HCT116 (cell line): ENCODE measurements around the gene ZNF579. TPM values are rescaled to one million over a fixed set of nuclear protein-coding genes. Genes with fewer than 3 reads are reported as not detected.

Experiments used
- ATAC-seq: fragments of 200-7000 bp; cut with Tn5 transposase; 2 replicates; pipeline ENCODE4 v1.9.1; 2020; ENCODE audit warnings: mild to moderate bottlenecking, moderate library complexity
- BruUV-seq: library from RNA; stranded (reverse); fragments of 400-500 nt; replicated peaks from 2 replicates; lab custom pipeline; 2021; lab: Mats Ljungman, UMichigan
- CTCF ChIA-PET: fragments of 300-600 bp; sonication (Branson Sonifier 250); formaldehyde crosslinking; loops from one replicate; lab custom pipeline; 2021; ENCODE audit warnings: antibody characterized with exemption; lab: Charles Lee
- POLR2A ChIA-PET: fragments of 300-600, 350-600 bp; sonication (Branson Sonifier 250); formaldehyde crosslinking; loops from one replicate; lab custom pipeline; 2021; ENCODE audit warnings: antibody characterized with exemption; lab: Charles Lee
- RAD21 ChIA-PET, 2 experiments: fragments of 300-600 bp; sonication (Branson Sonifier 250); formaldehyde crosslinking; loops; one replicate each; lab custom pipeline; 2023; ENCODE audit warnings: low total read pairs in 2 of 2; ENCODE audit not compliant: uncharacterized antibody in 2 of 2, unreplicated experiment in 2 of 2, low non-redundant PET in 1 of 2; lab: Charles Lee
- DNase-seq: peaks from one replicate; pipeline ENCODE4 v3.0.0-alpha.2; 2010; ENCODE audit warnings: low read depth, low spot score
- H2AFZ ChIP-seq: fragments of 200-600 bp; shearing (Covaris generic), sonication (generic); 2 replicates; pipeline ENCODE4 v1.6.1; 2017; ENCODE audit warnings: low read depth, mixed run types, mixed read lengths, antibody characterized with exemption, low read length; ENCODE audit not compliant: poor library complexity, severe bottlenecking
- H3K27ac ChIP-seq: 2 replicates; pipeline ENCODE4 v1.5.1; 2012; ENCODE audit warnings: low read depth, low read length
- H3K27me3 ChIP-seq: fragments of 200-600 bp; sonication (generic); 2 replicates; pipeline ENCODE4 v1.6.1; 2016; ENCODE audit warnings: mixed run types, low read length, mixed read lengths; ENCODE audit not compliant: insufficient read depth
- H3K36me3 ChIP-seq, 2 experiments: fragments of 200-500 bp in 1 of 2; fragments of 200-600 bp in 1 of 2; sonication (Bioruptor generic) in 1 of 2; sonication (generic) in 1 of 2; 2 replicates each; pipeline versions ENCODE4 v1.5.1 to v1.6.1; 2014 to 2016; ENCODE audit warnings: low read length in 2 of 2, inconsistent platforms in 1 of 2, mixed read lengths in 1 of 2, mixed run types in 1 of 2; ENCODE audit not compliant: insufficient read depth in 2 of 2, control insufficient read depth in 1 of 2
- H3K4me1 ChIP-seq, 2 experiments: fragments of 200-600 bp in 1 of 2; sonication (generic) in 1 of 2; 2 replicates each; pipeline versions ENCODE4 v1.5.1 to v1.6.1; 2012 to 2017; ENCODE audit warnings: low read length in 2 of 2, inconsistent platforms in 1 of 2, mild to moderate bottlenecking in 1 of 2, mixed read lengths in 1 of 2, mixed run types in 1 of 2, moderate library complexity in 1 of 2; ENCODE audit not compliant: insufficient read depth in 2 of 2, control insufficient read depth in 1 of 2
- H3K4me2 ChIP-seq: fragments of 200-600 bp; sonication (generic); 2 replicates; pipeline ENCODE4 v1.6.1; 2017; ENCODE audit warnings: mixed run types, low read length, mixed read lengths
- H3K4me3 ChIP-seq, 2 experiments: fragments of 200-600 bp in 1 of 2; sonication (generic) in 1 of 2; replicated peaks in 1 of 2; 2 replicates each; pipeline ENCODE4 v1.5.1; 2011 to 2016; ENCODE audit warnings: low read length in 2 of 2, control low read depth in 1 of 2, low read depth in 1 of 2, mild to moderate bottlenecking in 1 of 2, mixed read lengths in 1 of 2, mixed run types in 1 of 2
- H3K79me2 ChIP-seq: fragments of 200-600 bp; sonication (generic); 2 replicates; pipeline ENCODE4 v1.6.1; 2017; ENCODE audit warnings: mild to moderate bottlenecking, mixed run types, low read length, moderate library complexity, mixed read lengths; ENCODE audit not compliant: insufficient read depth
- H3K9ac ChIP-seq: fragments of 200-600 bp; sonication (generic); 2 replicates; pipeline ENCODE4 v1.6.1; 2016; ENCODE audit warnings: low read length, mixed read lengths
- H3K9me2 ChIP-seq: fragments of 200-600 bp; sonication (generic), shearing (Covaris generic); 2 replicates; pipeline ENCODE4 v1.6.1; 2017; ENCODE audit warnings: mixed run types, mild to moderate bottlenecking, moderate library complexity; ENCODE audit not compliant: insufficient read depth
- H3K9me3 ChIP-seq, 2 experiments: fragments of 200-500 bp in 1 of 2; fragments of 200-600 bp in 1 of 2; sonication (Bioruptor generic) in 1 of 2; sonication (generic) in 1 of 2; 2 replicates each; pipeline ENCODE4 v1.6.1; 2014 to 2017; ENCODE audit warnings: low read length in 2 of 2, mixed read lengths in 2 of 2, inconsistent platforms in 1 of 2, low read depth in 1 of 2, mild to moderate bottlenecking in 1 of 2, mixed run types in 1 of 2, moderate library complexity in 1 of 2; ENCODE audit not compliant: control insufficient read depth in 1 of 2, insufficient read depth in 1 of 2
- H4K20me1 ChIP-seq: fragments of 200-600 bp; sonication (generic), shearing (Covaris generic); 2 replicates; pipeline ENCODE4 v1.6.1; 2017; ENCODE audit warnings: mixed run types, mild to moderate bottlenecking, moderate library complexity; ENCODE audit not compliant: insufficient read depth
- CBX3 ChIP-seq: IDR thresholded peaks from 2 replicates; pipeline ENCODE4 v1.6.1; 2012; ENCODE audit warnings: low read depth
- EZH2 ChIP-seq: fragments of 200-600 bp; sonication (generic); IDR thresholded peaks from 2 replicates; pipeline ENCODE4 v1.6.1; 2017; ENCODE audit warnings: antibody characterized with exemption, mixed run types
- RAD21 ChIP-seq: IDR thresholded peaks from 2 replicates; pipeline ENCODE4 v1.6.1; 2012; ENCODE audit warnings: low read depth, mild to moderate bottlenecking
- TCF7L2 ChIP-seq: IDR thresholded peaks from 2 replicates; pipeline ENCODE4 v1.7.0; 2011; ENCODE audit warnings: borderline replicate concordance, inconsistent platforms; ENCODE audit not compliant: insufficient read depth, insufficient read length; ENCODE audit errors: extremely low read depth
- ZFX ChIP-seq: fragments of 450-650 bp; IDR thresholded peaks from 2 replicates; pipeline ENCODE4 v1.6.1; 2017
- intact Hi-C: fragments of 100-400 bp; cut with micrococcal nuclease; formaldehyde crosslinking; loops from 2 replicates; pipeline ENCODE4 v1.10.0; 2022
- total RNA-seq: library from RNA; stranded (reverse); gene quantifications from one replicate; pipeline ENCODE4 v1.2.1, GENCODE V29; 2021; ENCODE audit not compliant: unreplicated experiment
- TF ChIP-seq, protein P1 (sequence below), 3 experiments: fragments of 200-600 bp in 1 of 3; sonication (generic) in 1 of 3; IDR thresholded peaks in 2 of 3; conservative IDR thresholded peaks in 1 of 3; 2 replicates each; pipeline ENCODE4 v1.5.1; 2012 to 2017; ENCODE audit warnings: low read depth in 2 of 3, low read length in 2 of 3, antibody characterized with exemption in 1 of 3, borderline replicate concordance in 1 of 3, control low read depth in 1 of 3, mild to moderate bottlenecking in 1 of 3, mixed read lengths in 1 of 3, mixed run types in 1 of 3, moderate library complexity in 1 of 3; ENCODE audit not compliant: insufficient read depth in 1 of 3

Gene ZNF579
- total RNA-seq, 1 experiment from 2014 or later, result 24.1 TPM

DNA sequence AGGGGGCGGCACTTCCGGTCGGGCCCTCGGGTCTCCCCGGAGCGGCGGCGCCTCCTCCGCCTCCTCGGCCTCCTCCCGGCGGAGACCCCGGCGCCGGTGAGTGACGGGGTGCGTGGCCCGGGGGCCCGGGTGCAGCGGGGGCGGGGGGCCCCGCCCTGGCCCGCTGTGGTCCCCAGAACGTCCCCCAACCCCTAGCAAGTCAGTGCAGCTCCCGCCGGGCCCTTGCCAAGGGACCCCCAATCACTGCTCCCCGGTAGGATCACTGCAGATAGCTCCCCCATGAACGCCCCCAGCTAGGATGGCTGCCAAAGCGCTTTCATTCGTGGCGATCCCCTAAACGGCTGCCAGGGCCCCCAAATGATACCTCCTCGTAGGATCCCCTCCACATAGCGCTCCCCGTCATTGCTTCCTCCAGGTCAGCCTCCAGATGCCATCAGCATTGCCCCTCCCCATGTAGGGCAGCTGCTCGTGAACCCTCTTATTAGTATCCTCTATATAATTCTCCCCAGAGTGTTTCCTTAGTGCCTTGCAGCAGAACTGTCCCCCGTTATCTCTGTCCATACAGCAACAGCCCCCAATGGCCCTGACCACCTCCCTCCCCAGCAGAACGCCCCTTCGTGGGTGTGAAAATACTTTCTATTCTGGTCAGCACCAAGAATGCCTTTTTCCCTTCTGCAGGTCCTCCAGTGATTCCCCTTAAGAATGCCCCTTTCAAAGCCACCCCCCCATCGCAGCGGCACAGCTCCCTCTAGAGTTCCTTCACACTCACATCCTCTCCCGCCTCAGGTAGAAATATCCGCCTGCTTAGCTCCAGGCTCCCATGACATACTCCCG is 25.2 kb upstream of the ZNF579 start, which contains the start of gene ZNF865:
ZNF865 (plus strand) TSS at position 11 of the 834 bp plus-strand sequence. CDS start 7,972 bp downstream, outside the sequence.
- RAD21 ChIA-PET, result interaction anchor here in 1 of 2 experiments (1.0 kb wide), 1 partner anchor 88 kb away, joined by 4 read pairs; no protein-coding TSS in a partner anchor
- H3K4me1 ChIP-seq, result peaks cover 26 to 41% of the 10 kb centered on the region in 2 experiments
- no peaks in the 10 kb centered on the region for H3K27me3 ChIP-seq
- intact Hi-C loops, result loop anchor here (1.0 kb wide), 1 partner anchor 89 kb away; no protein-coding TSS in a partner anchor
- ATAC-seq (peak; percentile 62), DNase-seq (peak; percentile 69)
- H3K9ac ChIP-seq, result peak within 1 kb of the TSS; percentile 92
- H4K20me1 ChIP-seq, result no peaks in the 10 kb centered on the region
- peak within 1 kb of the TSS; percentile 86 for H3K4me2 ChIP-seq
- no TSS peak for BruUV-seq
- H3K36me3 ChIP-seq, result peaks cover 5 to 21% of the 10 kb centered on the region in 2 experiments; a peak in 2 of 4 replicates
- H3K9me3 ChIP-seq, result no peaks in the 10 kb centered on the region
- POLR2A ChIA-PET, result interaction anchor here (0.8 to 1.6 kb wide), 6 partner anchors 14 to 198 kb away, joined by 3 to 10 read pairs (median 4); partner anchors contain the start of genes UBE2S, ZNF628 and ZNF784
- H3K9me2 ChIP-seq, result no peaks in the 10 kb centered on the region
- no peak within 1 kb of the TSS for H2AFZ ChIP-seq
- H3K4me3 ChIP-seq, result peak within 1 kb of the TSS; percentile 89 to 93
- H3K79me2 ChIP-seq, result peaks cover 46% of the 10 kb centered on the region
- peak; percentile 87 for TF ChIP-seq RAD21
- TF ChIP-seq TCF7L2, result no peak
- no peak for TF ChIP-seq EZH2
- TF ChIP-seq CBX3, result no peak
- TF ChIP-seq ZFX, result peak; percentile 41; the same call in 1 of the 2 replicates
- TF ChIP-seq, protein P1, sequence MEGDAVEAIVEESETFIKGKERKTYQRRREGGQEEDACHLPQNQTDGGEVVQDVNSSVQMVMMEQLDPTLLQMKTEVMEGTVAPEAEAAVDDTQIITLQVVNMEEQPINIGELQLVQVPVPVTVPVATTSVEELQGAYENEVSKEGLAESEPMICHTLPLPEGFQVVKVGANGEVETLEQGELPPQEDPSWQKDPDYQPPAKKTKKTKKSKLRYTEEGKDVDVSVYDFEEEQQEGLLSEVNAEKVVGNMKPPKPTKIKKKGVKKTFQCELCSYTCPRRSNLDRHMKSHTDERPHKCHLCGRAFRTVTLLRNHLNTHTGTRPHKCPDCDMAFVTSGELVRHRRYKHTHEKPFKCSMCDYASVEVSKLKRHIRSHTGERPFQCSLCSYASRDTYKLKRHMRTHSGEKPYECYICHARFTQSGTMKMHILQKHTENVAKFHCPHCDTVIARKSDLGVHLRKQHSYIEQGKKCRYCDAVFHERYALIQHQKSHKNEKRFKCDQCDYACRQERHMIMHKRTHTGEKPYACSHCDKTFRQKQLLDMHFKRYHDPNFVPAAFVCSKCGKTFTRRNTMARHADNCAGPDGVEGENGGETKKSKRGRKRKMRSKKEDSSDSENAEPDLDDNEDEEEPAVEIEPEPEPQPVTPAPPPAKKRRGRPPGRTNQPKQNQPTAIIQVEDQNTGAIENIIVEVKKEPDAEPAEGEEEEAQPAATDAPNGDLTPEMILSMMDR (IDR thresholded peaks at IDR 0.05 in 2 of 3, conservative IDR thresholded peaks at IDR 0.05 in 1 of 3; ENCODE audit: borderline replicate concordance in 1 of 3, insufficient read depth in 1 of 3, low read depth in 2 of 3, low read length in 2 of 3), result peak in 2 of 3 experiments; percentile 76 to 77; a peak in 5 of 6 replicates
- TF ChIP-seq, all 23 proteins: peak for 3
- CTCF ChIA-PET, result interaction anchor here (0.8 to 1.9 kb wide), 17 partner anchors 12 to 932 kb away, joined by 3 to 12 read pairs (median 4); partner anchors contain the start of genes U2AF2 and ZNF784
- H3K27ac ChIP-seq, result peak within 1 kb of the TSS; percentile 98
